Neural crest cell (in vitro differentiated cells): Measurements from ENCODE around the gene SIGLEC9. TPM values are rescaled to one million over a fixed set of nuclear protein-coding genes. Genes with fewer than 3 reads are reported as not detected.

Experiments used
- DNase-seq: peaks from one replicate; pipeline ENCODE4 v3.0.0; 2021; ENCODE audit warnings: low read depth, mixed read lengths, low spot score
- H3K27ac Mint-ChIP-seq: one replicate; pipeline ENCODE4 v1.8.0; 2021; ENCODE audit warnings: mild to moderate bottlenecking, mixed read lengths; ENCODE audit not compliant: unreplicated experiment
- H3K27me3 Mint-ChIP-seq: 2 replicates; pipeline ENCODE4 v1.8.0; 2021; ENCODE audit warnings: low read depth, mild to moderate bottlenecking, mixed read lengths
- H3K36me3 Mint-ChIP-seq: 2 replicates; pipeline ENCODE4 v1.8.0; 2021; ENCODE audit warnings: low read depth, mild to moderate bottlenecking, mixed read lengths
- H3K4me1 Mint-ChIP-seq: 2 replicates; pipeline ENCODE4 v1.8.0; 2021; ENCODE audit warnings: mixed read lengths
- H3K4me3 Mint-ChIP-seq: one replicate; pipeline ENCODE4 v1.8.0; 2021; ENCODE audit warnings: mild to moderate bottlenecking, mixed read lengths
- H3K9me3 Mint-ChIP-seq: 2 replicates; pipeline ENCODE4 v1.8.0; 2021; ENCODE audit warnings: mixed read lengths
- CTCF ChIP-seq: fragments of 200-600 bp; sonication (generic); conservative IDR thresholded peaks from 2 replicates; pipeline ENCODE4 v1.5.0; 2021; ENCODE audit warnings: antibody characterized with exemption, mild to moderate bottlenecking
- total RNA-seq: library from RNA; stranded (reverse); gene quantifications from 2 replicates; pipeline ENCODE4 v1.2.1, GENCODE V29; 2021

Gene SIGLEC9
- total RNA-seq, 1 donor from 2014 or later, result not detected

- no peak for DNase-seq
- H3K36me3 Mint-ChIP-seq, result no peaks in the 10 kb centered on the region
- no peaks in the 10 kb centered on the region for H3K4me1 Mint-ChIP-seq
- no peaks in the 10 kb centered on the region for H3K27me3 Mint-ChIP-seq
- H3K9me3 Mint-ChIP-seq, result no peaks in the 10 kb centered on the region
- H3K27ac Mint-ChIP-seq, result no peak overlapping the region
- TF ChIP-seq CTCF, result no peak
- no peak overlapping the region for H3K4me3 Mint-ChIP-seq
Measured at GRCh38 chr19:51101171-51101865, 23.4 kb upstream of the SIGLEC9 start.

GRCh38 chr19:51102991-51103390 is 21.7 kb upstream of the SIGLEC9 start:
- Mint-ChIP-seq H3K9me3 (no peaks in the 10 kb centered on the region), H3K4me3 (no peak overlapping the region), H3K27ac (no peak overlapping the region), H3K36me3 (no peaks in the 10 kb centered on the region), H3K27me3 (no peaks in the 10 kb centered on the region), H3K4me1 (peaks cover 9% of the 10 kb centered on the region)
- DNase-seq, result no peak
- no peak for TF ChIP-seq CTCF

GRCh38 chr19:51103926-51104341 is 20.8 kb upstream of the SIGLEC9 start:
- Mint-ChIP-seq H3K9me3 (no peaks in the 10 kb centered on the region), H3K27me3 (peaks cover 6% of the 10 kb centered on the region), H3K36me3 (no peaks in the 10 kb centered on the region), H3K4me1 (peaks cover 16% of the 10 kb centered on the region), H3K27ac (no peak overlapping the region), H3K4me3 (no peak overlapping the region)
- TF ChIP-seq CTCF, result no peak
- DNase-seq, result no peak

- no peaks in the 10 kb centered on the region for H3K9me3 Mint-ChIP-seq
- peak; percentile 0 for TF ChIP-seq CTCF
- peak overlapping the region; percentile 98 for H3K27ac Mint-ChIP-seq
- H3K4me1 Mint-ChIP-seq, result peaks cover 16% of the 10 kb centered on the region
- peak overlapping the region; percentile 95 for H3K4me3 Mint-ChIP-seq
- H3K27me3 Mint-ChIP-seq, result peaks cover 10% of the 10 kb centered on the region
- DNase-seq, result no peak
- no peaks in the 10 kb centered on the region for H3K36me3 Mint-ChIP-seq
Measured at GRCh38 chr19:51107406-51108065, 17.2 kb upstream of the SIGLEC9 start.

GRCh38 chr19:51108066-51108804 is 16.5 kb upstream of the SIGLEC9 start, which contains the start of gene CTU1:
Gene CTU1 (minus strand): TSS chr19:51108409. CDS start chr19:51104569, 3,840 bp downstream.
- H3K36me3 Mint-ChIP-seq, result no peaks in the 10 kb centered on the region
- no peaks in the 10 kb centered on the region for H3K9me3 Mint-ChIP-seq
- peak; percentile 28 for TF ChIP-seq CTCF
- H3K4me1 Mint-ChIP-seq, result peaks cover 16% of the 10 kb centered on the region
- peak within 1 kb of the TSS; percentile 95 for H3K4me3 Mint-ChIP-seq
- peak within 1 kb of the TSS; percentile 98 for H3K27ac Mint-ChIP-seq
- H3K27me3 Mint-ChIP-seq, result peaks cover 10% of the 10 kb centered on the region
- peak; percentile 96 for DNase-seq
